ENCODE results near the gene FGD4. TPM values are rescaled to one million over a fixed set of nuclear protein-coding genes. Genes with fewer than 3 reads are reported as not detected.

Gene FGD4
- polyA plus RNA-seq (2013, experiment 1 of 2), result 5.6 TPM
- polyA plus RNA-seq (2013, experiment 2 of 2), result 5.3 TPM

DNA sequence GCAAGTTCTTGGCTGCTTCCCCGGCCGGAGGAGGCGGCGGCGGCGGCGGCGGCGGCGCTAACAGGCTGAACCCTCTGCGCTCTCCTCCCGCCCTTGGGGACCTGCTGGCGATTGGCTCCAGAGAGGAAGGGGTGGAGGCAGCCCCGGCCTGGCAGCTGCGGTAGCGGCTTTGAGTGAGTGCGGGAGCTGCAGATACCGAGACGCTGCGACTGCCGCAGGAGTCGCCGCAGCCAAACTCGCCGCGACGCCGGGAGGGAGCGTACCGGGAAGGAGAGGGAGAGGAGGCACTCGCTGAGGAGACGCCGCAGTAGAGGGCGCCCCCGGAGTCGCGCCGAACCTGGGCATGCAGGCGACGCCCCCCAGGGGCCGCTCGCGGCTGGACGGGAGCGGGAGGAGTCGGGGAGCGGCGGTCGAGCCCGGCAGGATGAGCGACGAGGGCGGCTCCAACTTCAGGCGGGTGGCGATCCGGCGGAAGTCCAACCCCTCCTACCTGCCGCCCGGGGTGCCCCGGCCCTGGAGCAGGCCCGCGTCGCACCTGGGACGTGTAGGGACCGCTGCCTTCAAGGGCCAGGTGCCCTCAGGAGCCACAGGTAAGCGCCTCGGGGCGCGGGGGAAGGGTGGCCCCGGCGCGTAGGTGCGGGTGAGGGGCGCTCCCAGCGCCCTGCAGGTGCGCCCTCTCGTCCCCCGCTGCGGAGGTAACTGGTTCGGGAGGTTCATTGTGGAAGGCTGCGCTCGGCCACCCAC is at the start of gene FGD4:
Gene FGD4, plus strand, starts transcription at position 189 of the 744 bp plus-strand sequence.
- H2AFZ ChIP-seq (ENCODE audit: low read depth, low read length), result peak within 1 kb of the TSS; percentile 80
- peak within 1 kb of the TSS in 1 of 2 experiments; percentile 67 for H2BK12ac ChIP-seq (ENCODE audit: low read length in 2 of 2)
- H3K23ac ChIP-seq (ENCODE audit: low read length in 2 of 2), result peak within 1 kb of the TSS in 1 of 2 experiments; percentile 91
- peaks cover 12% of the 10 kb centered on the region for H3K79me1 ChIP-seq (replicated peaks; ENCODE audit: low read length, poor library complexity, severe bottlenecking)
- H2BK15ac ChIP-seq (ENCODE audit: low read depth, poor library complexity, severe bottlenecking), result peak within 1 kb of the TSS; percentile 83
- H3K4me2 ChIP-seq (ENCODE audit: low read length, poor library complexity, severe bottlenecking), result peak within 1 kb of the TSS; percentile 98
- H2AK5ac ChIP-seq (ENCODE audit: low read length, severe bottlenecking), result no peak within 1 kb of the TSS
- H3K4me3 ChIP-seq (ENCODE audit: insufficient read depth in 1 of 2, low read depth in 1 of 2, low read length in 2 of 2), result peak within 1 kb of the TSS; percentile 79 to 86
- peak within 1 kb of the TSS in 1 of 2 experiments; percentile 21 for H3K4ac ChIP-seq (ENCODE audit: low read depth in 1 of 2, low read length in 2 of 2)
- H3K27me3 ChIP-seq (ENCODE audit: control insufficient read depth in 1 of 2, insufficient read depth in 1 of 2, low read length in 2 of 2), result peaks cover 0 to 41% of the 10 kb centered on the region in 2 experiments
- peak within 1 kb of the TSS; percentile 3 for H2BK5ac ChIP-seq (ENCODE audit: low read depth, low read length, poor library complexity, severe bottlenecking)
- no peak within 1 kb of the TSS for H2BK120ac ChIP-seq (ENCODE audit: low read depth, low read length)
- H3K18ac ChIP-seq (ENCODE audit: low read depth in 1 of 2, low read length in 2 of 2), result peak within 1 kb of the TSS; percentile 37 to 60
- no peaks in the 10 kb centered on the region for H3K9me3 ChIP-seq (ENCODE audit: control insufficient read depth, low read length)
- DNase-seq, result peak; percentile 85
- peak within 1 kb of the TSS; percentile 32 for H3K9ac ChIP-seq (ENCODE audit: low read length)
- peak within 1 kb of the TSS in 1 of 2 experiments; percentile 55 for H3K14ac ChIP-seq (ENCODE audit: low read length in 2 of 2)
- H4K91ac ChIP-seq (ENCODE audit: low read length), result no peak within 1 kb of the TSS
- H3K4me1 ChIP-seq (ENCODE audit: control insufficient read depth, insufficient read depth, low read depth, low read length), result peaks cover 4% of the 10 kb centered on the region
- H4K8ac ChIP-seq (ENCODE audit: low read length), result peak within 1 kb of the TSS; percentile 81
- peaks cover 0 to 3% of the 10 kb centered on the region in 2 experiments for H3K36me3 ChIP-seq (ENCODE audit: control insufficient read depth in 1 of 2, insufficient read depth in 2 of 2, low read depth in 1 of 2, low read length in 2 of 2)
- no peak within 1 kb of the TSS for H3K27ac ChIP-seq (ENCODE audit: low read length, poor library complexity, severe bottlenecking)
- WGBS, result 2% methylated on average over 51 of the region's 82 CpGs

GRCh38 chr12:32353540-32353939 is 45.8 kb upstream of the FGD4 start:
- no peaks in the 10 kb centered on the region for H3K4me1 ChIP-seq (ENCODE audit: control insufficient read depth, insufficient read depth, low read depth, low read length)
- H2AFZ ChIP-seq (ENCODE audit: low read depth, low read length), result no peak overlapping the region
- H3K23ac ChIP-seq (ENCODE audit: low read length in 2 of 2), result no peak overlapping the region
- H3K9ac ChIP-seq (ENCODE audit: low read length), result no peak overlapping the region
- H3K18ac ChIP-seq (ENCODE audit: low read depth in 1 of 2, low read length in 2 of 2), result no peak overlapping the region
- peaks cover 7% of the 10 kb centered on the region for H3K79me1 ChIP-seq (replicated peaks; ENCODE audit: low read length, poor library complexity, severe bottlenecking)
- H3K27ac ChIP-seq (ENCODE audit: low read length, poor library complexity, severe bottlenecking), result no peak overlapping the region
- H2BK120ac ChIP-seq (ENCODE audit: low read depth, low read length), result no peak overlapping the region
- H4K8ac ChIP-seq (ENCODE audit: low read length), result no peak overlapping the region
- no peak overlapping the region for H3K4ac ChIP-seq (ENCODE audit: low read depth in 1 of 2, low read length in 2 of 2)
- no peak overlapping the region for H3K4me3 ChIP-seq (ENCODE audit: insufficient read depth in 1 of 2, low read depth in 1 of 2, low read length in 2 of 2)
- H3K9me3 ChIP-seq (ENCODE audit: control insufficient read depth, low read length), result no peaks in the 10 kb centered on the region
- no peak overlapping the region for H2BK15ac ChIP-seq (ENCODE audit: low read depth, poor library complexity, severe bottlenecking)
- DNase-seq, result no peak
- no peaks in the 10 kb centered on the region for H3K27me3 ChIP-seq (ENCODE audit: control insufficient read depth in 1 of 2, insufficient read depth in 1 of 2, low read length in 2 of 2)
- H2BK12ac ChIP-seq (ENCODE audit: low read length in 2 of 2), result no peak overlapping the region
- no peak overlapping the region for H4K91ac ChIP-seq (ENCODE audit: low read length)
- WGBS, result 80% methylated on average over 1 of the region's 1 CpG
- peaks cover 18 to 21% of the 10 kb centered on the region in 2 experiments for H3K36me3 ChIP-seq (ENCODE audit: control insufficient read depth in 1 of 2, insufficient read depth in 2 of 2, low read depth in 1 of 2, low read length in 2 of 2)
- no peak overlapping the region for H2AK5ac ChIP-seq (ENCODE audit: low read length, severe bottlenecking)
- no peak overlapping the region for H2BK5ac ChIP-seq (ENCODE audit: low read depth, low read length, poor library complexity, severe bottlenecking)
- no peak overlapping the region for H3K14ac ChIP-seq (ENCODE audit: low read length in 2 of 2)
- H3K4me2 ChIP-seq (ENCODE audit: low read length, poor library complexity, severe bottlenecking), result no peak overlapping the region

DNA sequence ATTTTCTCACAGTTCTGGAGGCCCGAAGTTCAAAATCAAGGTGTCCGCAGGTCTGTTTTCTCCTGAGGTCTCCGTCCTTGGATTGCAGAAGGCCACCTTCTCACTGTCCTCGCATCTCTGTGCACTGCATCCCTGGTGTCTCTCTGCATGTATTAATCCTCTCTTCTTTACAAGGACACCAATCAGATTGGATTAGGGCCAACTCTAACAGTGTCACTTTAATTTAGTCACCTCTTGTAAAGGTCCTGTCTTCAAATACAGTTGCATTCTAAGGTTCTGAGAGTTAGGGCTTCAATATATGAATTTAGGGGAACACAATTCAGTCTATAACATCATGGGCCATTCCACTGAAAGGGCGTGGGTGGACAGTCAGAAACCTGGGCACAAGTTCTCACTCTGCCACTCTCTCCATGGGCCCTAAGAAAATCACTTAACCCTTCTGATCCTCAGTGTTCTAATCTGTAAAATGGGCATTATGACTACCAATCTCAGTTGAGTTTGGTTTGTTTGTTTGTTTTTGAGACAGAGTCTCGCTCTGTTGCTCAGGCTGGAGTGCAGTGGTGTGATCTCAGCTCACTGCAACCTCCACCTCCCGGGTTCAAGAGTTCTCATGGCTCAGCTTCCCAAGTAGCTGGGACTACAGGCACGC is 41.6 kb upstream of the FGD4 start:
- Histone ChIP-seq H2AK5ac (ENCODE audit: low read length, severe bottlenecking) (no peak overlapping the region), H2BK5ac (ENCODE audit: low read depth, low read length, poor library complexity, severe bottlenecking) (no peak overlapping the region), H3K36me3 (ENCODE audit: control insufficient read depth in 1 of 2, insufficient read depth in 2 of 2, low read depth in 1 of 2, low read length in 2 of 2) (peaks cover 17 to 19% of the 10 kb centered on the region in 2 experiments), H4K91ac (ENCODE audit: low read length) (no peak overlapping the region), H3K9me3 (ENCODE audit: control insufficient read depth, low read length) (no peaks in the 10 kb centered on the region), H3K4me3 (ENCODE audit: insufficient read depth in 1 of 2, low read depth in 1 of 2, low read length in 2 of 2) (no peak overlapping the region), H3K27me3 (ENCODE audit: control insufficient read depth in 1 of 2, insufficient read depth in 1 of 2, low read length in 2 of 2) (no peaks in the 10 kb centered on the region), H3K18ac (ENCODE audit: low read depth in 1 of 2, low read length in 2 of 2) (no peak overlapping the region), H3K79me1 (replicated peaks; ENCODE audit: low read length, poor library complexity, severe bottlenecking) (peaks cover 7% of the 10 kb centered on the region), H3K4ac (ENCODE audit: low read depth in 1 of 2, low read length in 2 of 2) (no peak overlapping the region), H2BK15ac (ENCODE audit: low read depth, poor library complexity, severe bottlenecking) (no peak overlapping the region), H2BK12ac (ENCODE audit: low read length in 2 of 2) (no peak overlapping the region), H2AFZ (ENCODE audit: low read depth, low read length) (no peak overlapping the region), H3K4me2 (ENCODE audit: low read length, poor library complexity, severe bottlenecking) (no peak overlapping the region), H4K8ac (ENCODE audit: low read length) (no peak overlapping the region), H3K14ac (ENCODE audit: low read length in 2 of 2) (no peak overlapping the region), H3K9ac (ENCODE audit: low read length) (no peak overlapping the region), H3K27ac (ENCODE audit: low read length, poor library complexity, severe bottlenecking) (no peak overlapping the region), H2BK120ac (ENCODE audit: low read depth, low read length) (no peak overlapping the region), H3K4me1 (ENCODE audit: control insufficient read depth, insufficient read depth, low read depth, low read length) (no peaks in the 10 kb centered on the region), H3K23ac (ENCODE audit: low read length in 2 of 2) (no peak overlapping the region)
- 95% methylated on average over 8 of the region's 8 CpGs for WGBS
- no peak for DNase-seq

DNA sequence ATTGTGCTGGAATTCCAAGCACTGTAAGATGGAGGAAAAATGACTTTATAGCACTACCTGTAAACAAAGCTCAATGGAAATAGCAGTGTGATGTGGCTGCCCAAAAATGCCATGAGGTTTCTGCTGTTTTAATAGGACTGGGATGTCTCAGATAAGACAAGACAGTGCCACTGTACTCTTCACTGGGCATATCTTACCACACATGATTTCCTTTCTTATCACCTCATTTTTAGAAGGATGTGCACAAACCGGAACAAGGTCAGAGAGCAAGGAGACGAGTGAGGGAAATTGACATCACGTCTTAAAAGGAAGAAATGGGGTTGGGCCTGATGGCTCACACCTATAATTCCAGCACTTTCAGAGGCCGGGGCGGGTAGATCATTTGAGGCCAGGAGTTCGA is 38.4 kb upstream of the FGD4 start:
- no peak overlapping the region for H2AK5ac ChIP-seq (ENCODE audit: low read length, severe bottlenecking)
- no peak overlapping the region for H3K14ac ChIP-seq (ENCODE audit: low read length in 2 of 2)
- H3K79me1 ChIP-seq (replicated peaks; ENCODE audit: low read length, poor library complexity, severe bottlenecking), result peaks cover 5% of the 10 kb centered on the region
- no peak overlapping the region for H2BK5ac ChIP-seq (ENCODE audit: low read depth, low read length, poor library complexity, severe bottlenecking)
- H3K27ac ChIP-seq (ENCODE audit: low read length, poor library complexity, severe bottlenecking), result no peak overlapping the region
- H3K36me3 ChIP-seq (ENCODE audit: control insufficient read depth in 1 of 2, insufficient read depth in 2 of 2, low read depth in 1 of 2, low read length in 2 of 2), result peaks cover 15% of the 10 kb centered on the region in 2 experiments
- no peak for DNase-seq
- H2AFZ ChIP-seq (ENCODE audit: low read depth, low read length), result no peak overlapping the region
- no peaks in the 10 kb centered on the region for H3K9me3 ChIP-seq (ENCODE audit: control insufficient read depth, low read length)
- no peak overlapping the region for H2BK15ac ChIP-seq (ENCODE audit: low read depth, poor library complexity, severe bottlenecking)
- H4K8ac ChIP-seq (ENCODE audit: low read length), result no peak overlapping the region
- no peak overlapping the region for H4K91ac ChIP-seq (ENCODE audit: low read length)
- H2BK120ac ChIP-seq (ENCODE audit: low read depth, low read length), result no peak overlapping the region
- no peak overlapping the region for H3K9ac ChIP-seq (ENCODE audit: low read length)
- no peaks in the 10 kb centered on the region for H3K4me1 ChIP-seq (ENCODE audit: control insufficient read depth, insufficient read depth, low read depth, low read length)
- no peak overlapping the region for H3K4me3 ChIP-seq (ENCODE audit: insufficient read depth in 1 of 2, low read depth in 1 of 2, low read length in 2 of 2)
- H3K4me2 ChIP-seq (ENCODE audit: low read length, poor library complexity, severe bottlenecking), result no peak overlapping the region
- H3K23ac ChIP-seq (ENCODE audit: low read length in 2 of 2), result no peak overlapping the region
- no peak overlapping the region for H3K18ac ChIP-seq (ENCODE audit: low read depth in 1 of 2, low read length in 2 of 2)
- WGBS, result 100% methylated on average over 6 of the region's 6 CpGs
- no peak overlapping the region for H2BK12ac ChIP-seq (ENCODE audit: low read length in 2 of 2)
- H3K4ac ChIP-seq (ENCODE audit: low read depth in 1 of 2, low read length in 2 of 2), result no peak overlapping the region
- H3K27me3 ChIP-seq (ENCODE audit: control insufficient read depth in 1 of 2, insufficient read depth in 1 of 2, low read length in 2 of 2), result no peaks in the 10 kb centered on the region
